GM19468 (cell line): ENCODE data around the gene GRM5.
"Not testable (repeated sequence)": the region's sequence is repeated elsewhere in the genome, so short reads cannot be mapped to it uniquely, and the experiment has no call there.

Experiments used
- ATAC-seq: cut with Tn5 transposase; IDR thresholded peaks from one replicate; pipeline ENCODE4 v1.9.1; 2021; ENCODE audit warnings: mild to moderate bottlenecking, moderate library complexity, moderate number of reproducible peaks; ENCODE audit not compliant: unreplicated experiment; ENCODE audit errors: extremely low read depth

The GRM5 gene

DNA sequence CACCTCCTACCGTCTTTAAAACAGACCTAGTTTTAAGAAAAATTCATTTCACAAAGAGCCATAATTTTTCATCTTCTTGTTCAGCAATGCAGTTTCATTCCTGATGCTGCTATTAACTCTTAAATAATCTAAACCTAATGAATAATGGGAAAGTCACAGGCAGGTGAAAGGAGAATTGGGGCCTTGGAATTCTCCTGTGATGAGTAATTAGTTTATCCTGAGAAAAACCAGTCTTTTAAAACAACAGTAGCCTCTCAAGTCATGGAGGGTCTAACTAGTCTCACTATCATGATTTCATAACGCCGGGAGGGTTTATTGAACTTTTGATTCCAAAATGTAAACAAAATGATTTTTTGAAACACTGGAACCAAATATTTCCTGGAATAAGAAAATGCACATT, 86.8 kb downstream of the GRM5 start:
- ATAC-seq: not testable (repeated sequence)

DNA sequence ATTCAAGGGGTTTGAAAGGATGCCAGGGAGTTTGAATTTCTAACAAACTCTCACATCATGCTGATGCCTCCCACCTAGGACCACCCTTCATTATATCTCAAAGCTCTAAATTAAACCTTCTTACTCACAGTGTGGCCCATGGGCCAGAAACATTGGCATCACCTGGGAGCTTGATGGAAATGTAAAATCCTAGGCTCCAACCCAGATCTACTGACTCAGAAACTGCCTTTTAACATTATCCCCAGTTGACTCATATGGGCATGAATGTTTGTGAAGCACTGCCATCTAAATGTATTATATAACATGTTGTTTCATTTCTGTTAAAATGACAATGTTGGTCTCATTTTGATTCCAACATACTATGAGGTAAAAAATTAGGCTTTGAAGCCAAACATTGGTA, 90.3 kb downstream of the GRM5 start:
- not testable (repeated sequence) for ATAC-seq

DNA sequence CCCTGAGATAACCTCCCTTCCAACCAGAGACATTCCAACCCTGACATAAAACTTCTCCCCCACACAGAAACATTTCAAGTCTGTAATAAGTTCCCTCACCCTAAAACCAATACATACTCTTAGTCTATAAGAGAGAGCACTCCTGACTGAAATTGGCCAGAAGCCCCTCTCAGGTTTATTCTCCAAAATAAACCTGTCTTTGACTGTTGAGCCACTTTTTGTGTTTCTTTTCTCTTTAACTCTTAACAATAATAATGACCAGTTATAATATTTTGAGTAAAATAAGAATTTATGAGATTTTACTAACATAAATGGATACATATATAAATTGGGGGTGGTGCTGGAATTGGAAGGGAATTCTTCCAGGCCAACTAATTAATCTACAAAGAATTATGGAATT, 93.6 kb downstream of the GRM5 start:
- no peak for ATAC-seq

DNA sequence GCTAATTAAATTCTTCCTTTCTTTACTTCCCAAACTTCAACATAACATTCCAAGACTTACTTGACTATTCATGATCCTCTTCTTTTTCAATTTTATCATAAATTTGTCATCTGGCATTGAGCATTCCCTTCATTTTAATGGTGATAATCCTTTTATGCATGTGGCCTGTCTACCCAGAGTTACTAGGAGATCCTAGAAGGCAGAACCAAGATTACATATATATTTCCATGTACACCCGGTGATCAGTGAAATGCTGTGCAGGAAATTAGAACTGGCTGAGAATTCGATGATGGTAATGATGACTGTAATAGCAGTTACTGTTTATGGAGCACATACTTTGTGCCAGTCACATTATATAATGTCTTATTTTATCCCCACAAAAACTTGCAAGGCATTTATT, 104.2 kb downstream of the GRM5 start:
- ATAC-seq: not testable (repeated sequence)

DNA sequence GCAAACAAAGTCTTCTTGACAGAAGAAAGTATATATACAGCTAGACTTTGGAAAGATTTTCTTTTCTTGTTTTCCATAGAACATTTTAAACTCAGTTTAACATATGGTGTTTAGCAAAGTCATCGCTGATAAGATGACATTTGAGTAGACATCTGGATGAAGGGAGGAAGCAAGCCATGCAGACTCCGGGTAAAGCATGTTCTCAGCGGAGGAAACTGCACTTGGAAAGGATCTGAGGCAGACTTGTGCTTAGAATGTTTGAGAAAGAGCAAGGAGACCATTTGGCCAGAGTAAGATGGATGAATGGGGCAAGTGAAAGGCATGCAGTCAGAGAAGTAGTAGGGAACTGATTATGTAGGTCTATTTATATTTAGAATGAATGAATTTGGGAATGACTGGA, 105.9 kb downstream of the GRM5 start:
- ATAC-seq: not testable (repeated sequence)

- ATAC-seq: no peak
These were observed 114.8 kb downstream of the GRM5 start for GRCh38 chr11:88950975-88951374.

DNA sequence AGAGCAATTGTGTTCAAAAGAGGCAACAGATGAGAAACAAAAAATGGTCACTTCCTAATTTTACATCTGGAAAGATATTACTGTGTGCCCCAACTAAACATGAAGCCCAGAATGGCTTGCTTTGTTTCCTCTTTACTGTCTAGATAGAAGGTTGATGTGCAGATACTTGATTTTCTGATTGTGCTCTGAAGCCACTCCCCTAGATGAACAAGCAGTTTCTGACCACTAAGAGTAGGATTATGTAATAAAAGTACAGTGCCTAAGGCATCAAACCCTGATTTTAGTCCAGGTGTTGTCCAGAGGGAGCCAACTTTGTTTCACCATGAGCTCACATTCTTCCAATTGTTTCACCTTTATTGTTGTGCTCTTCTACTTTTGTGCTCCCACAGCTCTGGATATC, 116.9 kb downstream of the GRM5 start:
- ATAC-seq: peak; percentile 20

GRCh38 chr11:88947843-88948572, 117.8 kb downstream of the GRM5 start:
- ATAC-seq: peak; percentile 89

DNA sequence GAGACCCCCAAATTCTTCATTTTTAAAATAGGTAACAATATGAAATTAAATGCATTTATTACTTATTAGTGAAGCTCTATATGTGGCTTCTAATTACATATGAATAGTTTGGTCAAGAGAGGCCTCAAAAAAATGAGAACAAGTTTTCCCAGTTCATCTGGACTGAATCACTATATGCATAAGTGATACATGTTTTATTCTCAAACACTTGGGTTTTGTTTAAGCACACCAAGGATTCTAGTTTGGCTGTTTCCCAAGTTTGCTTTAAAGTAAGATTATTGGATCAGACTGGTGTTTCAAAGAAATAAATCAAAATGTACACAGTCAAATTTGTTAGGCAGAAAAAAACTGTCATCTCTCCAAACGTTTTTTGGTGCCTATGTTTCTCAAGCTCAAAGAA, 136.1 kb downstream of the GRM5 start:
- not testable (repeated sequence) for ATAC-seq

DNA sequence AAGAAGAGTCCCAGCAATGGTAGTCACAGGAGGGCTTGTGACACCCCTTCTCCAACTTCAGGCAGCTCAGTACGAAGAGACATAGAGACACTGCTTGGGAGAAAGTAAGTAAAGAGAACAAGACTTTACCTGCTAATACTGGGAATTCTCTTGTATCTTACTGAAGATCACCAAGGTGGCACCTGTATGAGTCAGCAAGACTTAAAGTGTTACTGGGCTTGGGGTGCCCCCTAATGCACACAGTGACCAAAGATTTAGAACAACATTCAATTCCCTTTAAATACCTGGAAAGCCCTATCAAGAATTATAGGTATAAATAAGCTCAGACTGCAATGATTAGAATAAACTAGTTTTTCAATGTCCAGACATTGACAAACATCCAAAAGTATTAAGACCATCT, 148.7 kb downstream of the GRM5 start:
- ATAC-seq: not testable (repeated sequence)

DNA sequence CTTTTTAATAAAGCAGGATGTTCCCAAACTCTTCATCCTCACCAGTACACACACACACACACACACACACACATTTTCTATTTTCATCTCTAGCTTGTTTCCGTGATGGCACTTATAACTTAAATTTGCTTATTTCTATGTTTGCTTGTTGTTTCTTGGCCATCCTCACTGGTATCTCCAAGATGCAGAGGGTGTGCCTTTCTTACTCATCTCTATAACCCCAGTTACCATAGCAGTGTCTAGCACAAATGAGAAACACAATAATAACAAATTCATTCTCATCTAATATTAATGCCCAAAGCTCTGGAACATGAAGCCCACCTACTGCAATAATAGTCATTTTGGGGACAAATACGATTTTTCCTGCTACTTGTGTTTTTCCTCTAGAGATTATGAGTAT, 156.3 kb downstream of the GRM5 start:
- ATAC-seq: no peak

DNA sequence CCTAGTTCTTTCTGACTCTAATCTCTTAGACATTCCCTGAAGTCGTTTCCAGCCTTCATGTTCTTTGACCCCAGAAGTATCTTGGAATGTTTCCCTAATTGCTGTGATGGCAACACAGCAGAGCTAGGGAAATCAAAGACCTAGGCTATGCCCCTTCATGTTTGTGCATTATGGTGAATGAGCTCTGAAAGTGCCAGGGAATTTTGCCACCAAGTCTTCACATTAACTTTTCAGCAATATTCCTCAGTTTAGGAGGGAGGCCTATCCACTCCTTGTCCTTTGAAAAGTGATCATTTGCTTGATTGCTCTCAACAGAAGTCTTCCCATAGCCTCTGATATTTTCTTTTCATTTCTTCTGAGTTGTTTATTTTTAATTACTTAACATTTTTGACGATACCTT, 164.3 kb downstream of the GRM5 start:
- not testable (repeated sequence) for ATAC-seq

GRCh38 chr11:88888855-88889254, 176.9 kb downstream of the GRM5 start:
- ATAC-seq: not testable (repeated sequence)

DNA sequence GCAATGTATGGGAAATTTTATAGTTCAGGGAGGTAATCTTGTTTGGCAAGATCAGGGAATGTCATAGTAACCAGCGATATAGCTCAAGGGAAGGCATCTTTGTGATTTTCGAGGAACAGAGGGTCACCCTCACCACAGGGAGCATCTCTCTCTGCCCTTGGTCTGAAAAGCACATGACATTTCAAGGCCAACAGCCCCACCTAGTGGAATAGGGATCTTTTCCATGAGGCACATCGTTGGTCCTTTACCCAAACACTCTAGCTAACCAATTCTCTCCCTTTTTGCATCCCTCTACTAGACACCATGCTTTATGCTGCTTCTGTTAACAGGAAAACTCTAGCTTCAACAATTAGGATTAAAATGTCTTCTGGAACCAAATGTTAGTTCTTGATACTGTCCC, 179.0 kb downstream of the GRM5 start:
- no peak for ATAC-seq

GRCh38 chr11:88882800-88883199, 183.0 kb downstream of the GRM5 start:
- ATAC-seq: not testable (repeated sequence)

GRCh38 chr11:88861618-88862017, 204.2 kb downstream of the GRM5 start:
- ATAC-seq: no peak

- not testable (repeated sequence) for ATAC-seq
These were observed 205.4 kb downstream of the GRM5 start for GRCh38 chr11:88860431-88860830.

DNA sequence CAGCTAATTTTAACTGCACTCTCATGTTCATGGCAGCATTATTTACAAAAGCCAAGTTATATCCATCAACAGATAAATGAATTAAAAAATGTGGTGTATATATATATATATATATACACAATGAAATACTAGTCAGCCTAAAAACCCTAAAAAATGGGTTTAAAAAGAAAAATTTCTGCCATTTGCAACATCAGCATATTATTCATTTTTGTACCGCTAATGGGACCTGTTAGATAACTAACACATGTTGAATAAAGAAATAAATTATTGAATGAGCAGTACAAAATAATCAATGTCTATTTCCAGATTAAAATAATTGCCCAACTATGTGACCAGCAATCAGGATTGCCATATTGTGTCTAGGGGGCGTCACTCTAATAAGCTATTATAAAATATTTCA, 211.8 kb downstream of the GRM5 start:
- ATAC-seq: not testable (repeated sequence)

DNA sequence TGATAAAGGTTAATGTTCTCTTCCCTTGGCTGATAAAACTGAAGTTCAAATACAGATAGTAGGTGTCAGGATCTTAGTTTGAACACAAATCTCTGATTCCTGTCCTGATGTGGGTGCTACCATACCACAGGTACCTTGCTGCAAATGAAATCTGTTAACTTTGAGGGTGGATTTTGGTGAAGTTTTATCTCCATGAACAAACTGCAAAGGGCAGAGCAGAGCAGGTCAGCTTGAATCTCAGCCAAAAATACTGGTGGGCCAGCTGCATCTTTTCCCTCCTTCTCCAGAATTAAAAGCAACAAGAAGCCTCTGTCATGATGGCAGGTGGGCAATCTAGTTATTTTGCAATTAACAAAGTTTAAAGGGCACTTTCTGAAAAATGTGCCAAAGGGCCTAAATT, 214.2 kb downstream of the GRM5 start:
- not testable (repeated sequence) for ATAC-seq

GRCh38 chr11:88849773-88850172, 216.0 kb downstream of the GRM5 start:
- not testable (repeated sequence) for ATAC-seq

- ATAC-seq: no peak
These were observed 216.4 kb downstream of the GRM5 start for GRCh38 chr11:88849368-88849767.

GRCh38 chr11:88846266-88846665, 219.5 kb downstream of the GRM5 start:
- not testable (repeated sequence) for ATAC-seq
